Stimulated activated CD8-positive, alpha-beta memory T cell treated with anti-CD3 and anti-CD28 coated beads, Interleukin-2, amount 100 ng/mL, for 48 hours (primary cell): ENCODE data around the gene TMEM205.
"Not testable (repeated sequence)": the region's sequence is repeated elsewhere in the genome, so short reads cannot be mapped to it uniquely, and the experiment has no call there.

Experiments
- DNase-seq, 2 donors: peaks; one replicate each; pipeline ENCODE4 v3.0.0-alpha.2; 2020; ENCODE audit warnings: low read depth in 2 of 2

The TMEM205 gene

GRCh38 chr19:11346104-11346940 is at the start of gene TMEM205, which contains the start of gene CCDC159:
Gene TMEM205 (minus strand): TSS chr19:11346268. CDS start chr19:11345619, 649 bp downstream.
Gene CCDC159 (plus strand): TSS chr19:11346519. CDS start chr19:11346607, 88 bp downstream.
- DNase-seq, result peak; percentile 91 to 97

DNA sequence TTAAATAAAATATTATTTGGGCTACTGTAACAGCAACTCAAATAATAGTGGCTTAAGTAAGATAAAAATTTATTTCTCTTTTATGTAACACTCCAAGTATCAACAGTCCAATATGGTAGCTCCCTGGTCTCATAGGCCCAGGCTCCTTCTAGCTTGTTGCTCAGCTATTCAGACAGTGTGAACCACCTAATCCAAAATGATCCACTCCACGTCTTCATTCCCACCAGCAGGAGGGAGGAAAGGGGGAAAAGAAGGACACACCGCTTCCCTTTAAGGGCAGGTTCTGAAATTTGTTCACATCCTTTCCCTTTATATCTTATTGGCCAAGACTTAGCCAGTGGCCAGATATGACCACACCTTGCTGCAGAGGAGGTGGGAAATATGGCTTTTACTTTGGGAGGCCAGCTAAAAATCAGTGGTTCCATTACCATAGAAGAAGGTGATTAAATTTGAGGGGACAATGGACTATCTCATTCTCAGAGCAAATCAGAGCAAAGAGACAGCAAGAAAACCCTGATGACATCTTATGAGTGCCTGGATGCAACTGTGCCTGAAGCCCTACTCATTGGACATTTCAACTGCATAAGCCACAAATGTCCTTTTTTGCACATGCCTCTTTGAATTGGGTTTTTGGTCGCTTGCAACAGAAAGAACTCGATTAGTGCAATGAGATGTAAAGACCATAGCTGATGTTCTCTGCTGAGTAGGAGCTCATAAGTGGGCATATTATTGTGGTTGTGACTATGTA is 45.0 kb upstream of the TMEM205 start:
- DNase-seq, result no peak

DNA sequence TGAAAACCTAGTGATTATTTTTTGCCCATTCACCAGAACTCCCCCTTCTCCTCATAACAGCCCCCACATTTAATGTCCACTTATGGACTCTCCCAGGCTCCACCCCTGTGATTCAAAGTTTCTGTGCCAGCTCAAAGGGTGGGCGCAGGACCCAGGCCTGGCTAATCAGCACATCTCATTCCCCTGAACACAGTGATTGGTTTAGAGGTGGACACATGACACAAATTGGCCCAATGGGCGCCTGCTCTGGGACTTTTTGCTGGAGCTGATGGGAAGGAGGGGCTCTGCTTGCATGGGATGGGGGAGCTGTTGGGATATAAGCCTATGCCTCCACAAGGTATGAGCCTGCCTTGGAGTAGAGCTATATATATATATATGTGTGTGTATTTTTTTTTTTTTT is 44.3 kb upstream of the TMEM205 start:
- no peak for DNase-seq

DNA sequence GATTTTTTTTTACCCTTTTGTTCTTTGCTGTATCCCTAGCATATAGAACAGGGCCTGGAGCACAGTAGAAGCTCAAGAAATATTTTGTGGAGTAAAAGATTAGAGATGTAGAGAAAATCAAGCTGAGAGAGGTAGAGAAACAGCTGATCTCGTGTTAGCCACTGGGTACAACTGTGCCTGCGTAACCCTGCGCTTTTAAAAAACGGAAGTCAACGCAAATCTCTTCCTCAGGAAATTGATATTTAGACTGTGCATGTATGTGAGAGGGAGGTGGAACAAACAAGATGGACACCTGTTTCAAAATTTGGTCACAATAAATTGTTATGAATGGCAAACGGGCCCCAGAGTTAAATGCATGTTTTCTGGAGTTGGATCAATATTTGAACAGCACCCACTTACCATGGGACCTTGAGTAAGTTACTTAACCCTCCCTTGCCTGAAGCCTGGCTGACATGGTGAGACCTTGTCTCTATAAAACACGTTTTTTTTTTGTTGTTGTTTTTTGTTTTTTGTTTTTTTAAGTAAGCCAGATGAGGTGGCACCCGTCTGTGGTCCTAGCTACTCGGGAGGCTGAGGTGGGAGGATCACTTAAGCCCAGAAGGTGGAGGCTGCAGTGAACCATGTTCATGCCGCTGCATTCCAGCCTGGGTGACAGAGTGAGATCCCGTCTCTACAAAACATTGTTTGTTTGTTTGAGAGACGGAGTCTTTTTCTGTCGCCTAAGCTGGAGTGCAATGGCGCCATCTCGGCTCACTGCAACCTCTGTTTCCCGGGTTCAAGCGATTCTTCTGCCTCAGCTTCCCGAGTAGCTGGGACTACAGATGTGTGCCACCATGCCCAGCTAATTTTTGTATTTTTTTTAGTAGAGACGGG is 41.3 kb upstream of the TMEM205 start:
- no peak for DNase-seq

DNA sequence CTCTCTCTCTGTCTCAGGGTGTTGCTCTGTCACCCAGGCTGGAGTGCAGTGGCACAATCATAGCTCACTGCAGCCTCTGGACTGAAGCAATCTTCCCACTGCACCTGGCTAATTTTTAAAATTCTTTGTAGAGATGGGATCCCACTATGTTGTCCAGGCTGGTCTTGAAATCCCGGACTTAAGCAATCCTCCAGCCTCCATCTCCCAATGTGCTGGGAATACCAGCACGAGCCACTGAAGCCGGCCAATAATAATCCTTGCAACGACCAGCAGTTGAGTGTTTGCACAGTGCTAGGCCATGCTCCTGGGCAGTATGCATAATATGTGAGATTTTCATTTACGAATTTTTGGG is 38.7 kb upstream of the TMEM205 start:
- no peak for DNase-seq

- DNase-seq, result no peak
These were observed 37.6 kb upstream of the TMEM205 start for GRCh38 chr19:11383706-11384048.

DNA sequence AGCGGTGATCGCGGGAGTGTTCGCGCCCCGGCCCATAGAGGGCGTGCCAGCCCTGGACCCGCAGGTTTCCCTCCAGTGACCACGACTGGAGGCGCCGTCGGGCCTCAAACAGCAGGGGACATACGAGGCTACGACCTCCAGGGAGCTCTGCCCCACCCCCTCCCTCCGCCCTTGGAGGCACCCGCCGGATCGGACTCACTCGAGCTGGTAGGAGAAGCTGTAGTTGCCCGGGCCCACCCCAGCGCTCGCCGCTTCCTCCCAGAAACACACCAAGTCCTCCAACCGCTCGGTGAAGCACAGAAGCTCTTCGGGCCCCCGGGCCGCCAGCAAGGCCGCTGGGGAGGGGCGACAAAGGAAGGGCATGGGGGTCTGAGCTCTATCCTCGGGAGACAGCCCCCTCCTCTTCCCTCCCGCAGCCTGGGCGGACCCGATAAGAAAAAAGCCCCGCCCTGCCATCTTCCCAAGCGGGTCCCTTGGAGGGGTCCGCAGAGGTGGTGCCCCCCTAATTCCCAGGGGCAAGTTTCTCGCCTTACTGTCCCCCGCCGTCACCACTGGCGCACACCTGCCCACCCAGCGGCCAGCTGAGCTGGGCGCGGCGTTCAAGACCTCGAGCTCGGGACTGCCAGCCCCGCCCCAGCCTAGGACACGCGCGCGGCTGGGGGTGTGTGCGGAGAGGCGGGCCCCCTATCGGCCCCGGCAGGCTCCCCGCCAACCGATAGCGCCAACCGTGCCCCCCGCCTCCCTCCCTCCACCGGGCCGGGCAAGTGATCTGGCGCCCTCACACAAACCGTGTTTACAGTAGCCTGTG is 37.0 kb upstream of the TMEM205 start:
- DNase-seq, result peak in 1 of 2 donors; percentile 37

GRCh38 chr19:11380653-11381537 is 34.8 kb upstream of the TMEM205 start:
- peak; percentile 88 to 94 for DNase-seq

DNA sequence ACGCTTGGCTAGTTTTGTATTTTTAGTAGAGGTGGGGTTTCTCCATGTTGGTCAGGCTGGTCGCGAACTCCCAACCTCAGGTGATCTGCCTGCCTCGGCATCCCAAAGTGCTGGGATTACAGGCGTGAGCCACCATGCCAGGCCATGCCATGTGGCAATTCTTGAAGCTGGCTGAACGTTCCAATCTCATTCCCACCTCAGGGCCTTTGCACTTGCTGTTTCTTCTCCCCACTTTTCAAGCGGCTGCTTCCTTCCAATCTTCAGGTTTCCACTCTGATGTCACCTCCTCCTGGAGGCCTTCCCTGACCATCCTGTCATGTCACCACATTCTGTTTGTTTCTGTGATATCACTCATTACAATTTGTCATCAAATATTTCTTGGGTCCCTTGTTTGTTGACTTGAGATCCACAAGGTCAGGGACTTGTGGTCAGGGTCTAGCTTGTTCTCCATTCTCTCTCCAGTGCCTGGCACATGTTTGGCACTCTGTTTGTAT is 33.8 kb upstream of the TMEM205 start:
- DNase-seq, result no peak

DNA sequence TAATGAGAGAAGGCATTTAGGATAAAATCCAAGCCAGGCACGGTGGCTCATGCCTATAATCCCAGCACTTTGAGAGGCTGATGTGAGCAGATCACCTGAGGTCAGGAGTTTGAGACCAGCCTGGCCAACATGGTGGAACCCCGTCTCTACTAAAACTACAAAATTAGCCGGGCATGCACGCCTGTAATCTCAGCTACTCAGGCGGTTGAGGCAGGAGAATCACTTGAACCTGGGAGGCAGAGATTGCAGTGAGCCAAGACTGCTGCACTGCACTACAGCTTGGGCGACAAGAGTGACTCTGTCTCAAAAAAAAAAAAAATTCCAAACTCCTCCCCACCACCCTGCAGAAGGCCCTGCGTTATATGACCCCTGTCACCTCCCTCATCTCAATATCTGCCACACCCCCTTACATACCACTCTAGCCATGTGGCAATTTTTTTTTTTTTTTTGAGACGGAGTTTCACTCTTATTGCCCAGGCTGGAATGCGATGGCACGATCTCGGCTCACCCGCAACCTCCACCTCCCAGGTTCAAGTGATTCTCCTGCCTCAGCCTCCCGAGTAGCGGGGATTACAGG is 33.3 kb upstream of the TMEM205 start:
- DNase-seq, result not testable (repeated sequence)

DNA sequence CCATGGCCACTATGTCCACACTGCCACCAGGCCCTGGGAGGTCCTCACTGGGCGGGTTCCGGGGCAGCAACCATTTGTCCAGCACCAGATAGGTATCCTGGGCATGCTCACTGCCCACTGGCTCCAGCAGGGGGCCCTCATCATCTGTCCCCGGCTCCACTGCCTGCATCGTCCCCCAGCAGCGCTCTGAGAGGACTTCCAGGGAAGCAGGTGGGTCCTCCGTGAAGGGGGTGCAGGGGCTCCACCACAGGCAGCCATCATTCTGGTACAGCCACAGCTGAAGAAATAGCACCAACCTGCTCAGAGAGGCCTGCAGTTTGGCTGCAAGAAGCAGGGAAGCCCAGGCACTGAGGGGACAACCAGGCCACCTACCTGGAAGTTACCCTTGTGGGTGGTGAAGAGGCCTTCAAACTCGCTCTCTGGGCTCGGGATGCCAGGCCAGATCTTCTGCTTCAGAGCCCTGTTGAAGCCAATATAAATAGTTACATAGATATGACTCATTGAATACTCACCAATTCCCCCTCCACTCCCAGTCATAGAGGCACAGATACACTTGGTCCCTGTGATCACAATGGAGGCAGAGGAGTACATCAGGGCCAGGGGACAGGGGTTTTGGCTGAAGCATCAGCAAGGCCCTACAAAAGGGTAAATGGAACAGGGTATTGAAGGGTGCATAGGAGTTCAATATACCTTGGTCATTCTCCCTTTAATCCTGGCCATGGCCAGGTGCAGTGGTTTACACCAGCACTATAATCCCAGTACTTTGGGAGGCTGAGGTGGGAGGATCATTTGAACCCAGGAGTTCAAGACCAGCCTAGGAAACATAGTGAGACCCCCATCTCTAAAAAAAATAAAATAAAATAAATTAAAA is 32.5 kb upstream of the TMEM205 start:
- DNase-seq, result no peak

DNA sequence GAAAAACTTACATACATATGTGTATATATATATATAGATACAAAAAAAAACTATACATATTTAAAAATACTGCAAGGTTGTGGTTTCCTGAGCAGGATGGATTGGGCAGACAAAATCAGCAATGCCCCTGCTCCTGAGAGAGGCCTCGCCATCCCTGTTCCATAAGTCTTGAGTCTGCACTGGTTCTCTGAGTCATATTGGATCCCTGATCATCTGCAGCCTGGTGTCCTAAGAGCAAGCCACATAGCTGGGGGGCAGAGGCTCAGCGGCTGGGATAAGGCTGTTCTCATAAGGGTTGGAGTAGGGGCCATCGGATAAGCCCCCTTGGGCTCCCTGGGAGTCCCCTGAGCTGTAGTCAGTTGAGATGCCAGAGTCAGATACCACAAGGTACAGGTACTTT is 31.7 kb upstream of the TMEM205 start:
- DNase-seq, result no peak

DNA sequence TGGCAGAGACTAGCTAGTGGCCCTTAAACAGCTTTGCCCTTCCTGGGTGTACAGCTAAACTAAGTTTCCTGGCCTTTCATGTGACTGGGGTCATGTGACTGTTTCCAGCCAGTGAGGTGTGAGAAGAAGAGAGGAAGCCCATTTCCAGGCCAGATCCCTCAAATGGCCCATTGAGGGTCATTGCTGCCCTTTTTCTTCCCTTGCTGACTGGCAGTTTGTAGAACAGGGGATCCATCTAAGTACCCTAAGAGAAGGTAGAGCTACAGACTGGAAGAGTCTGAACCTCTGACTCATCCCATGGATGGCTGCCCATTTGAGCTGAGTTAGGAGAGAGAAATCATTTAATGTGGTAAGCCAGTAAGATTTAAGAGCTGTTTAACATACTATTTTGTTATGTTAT is 31.2 kb upstream of the TMEM205 start:
- DNase-seq, result no peak

DNA sequence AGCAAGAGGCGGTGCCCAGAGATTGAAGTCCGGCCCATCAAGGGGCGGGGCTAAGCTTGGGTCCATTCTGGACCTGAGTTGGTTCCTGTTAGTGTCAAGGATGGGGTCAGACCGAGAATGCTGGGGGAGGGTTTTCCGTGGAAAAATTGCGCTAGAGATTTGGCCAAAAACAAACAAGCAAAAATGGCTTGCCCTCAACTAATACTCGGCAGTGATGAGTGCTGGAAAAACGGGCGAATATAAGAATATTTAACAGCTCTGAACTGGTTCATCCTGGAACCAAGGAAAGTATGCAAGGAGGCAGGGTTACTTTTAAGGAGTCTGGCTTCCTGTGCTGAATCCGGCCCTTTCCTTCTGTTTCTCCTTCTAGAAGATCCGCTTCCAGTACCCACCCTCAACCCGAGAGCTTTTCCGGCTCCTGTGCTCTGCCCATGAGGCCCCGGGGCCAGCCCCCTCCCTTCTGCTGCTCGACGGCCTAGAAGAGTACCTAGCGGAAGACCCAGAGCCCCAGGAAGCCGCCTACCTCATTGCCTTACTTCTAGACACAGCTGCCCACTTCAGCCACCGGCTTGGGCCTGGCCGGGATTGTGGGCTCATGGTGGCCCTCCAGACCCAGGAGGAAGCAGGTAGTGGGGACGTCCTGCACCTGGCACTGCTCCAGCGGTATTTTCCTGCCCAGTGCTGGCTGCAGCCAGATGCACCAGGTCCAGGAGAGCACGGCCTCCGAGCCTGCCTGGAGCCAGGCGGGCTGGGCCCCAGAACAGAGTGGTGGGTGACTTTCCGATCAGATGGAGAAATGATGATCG is 29.3 kb upstream of the TMEM205 start:
- peak in 1 of 2 donors; percentile 43 for DNase-seq

DNA sequence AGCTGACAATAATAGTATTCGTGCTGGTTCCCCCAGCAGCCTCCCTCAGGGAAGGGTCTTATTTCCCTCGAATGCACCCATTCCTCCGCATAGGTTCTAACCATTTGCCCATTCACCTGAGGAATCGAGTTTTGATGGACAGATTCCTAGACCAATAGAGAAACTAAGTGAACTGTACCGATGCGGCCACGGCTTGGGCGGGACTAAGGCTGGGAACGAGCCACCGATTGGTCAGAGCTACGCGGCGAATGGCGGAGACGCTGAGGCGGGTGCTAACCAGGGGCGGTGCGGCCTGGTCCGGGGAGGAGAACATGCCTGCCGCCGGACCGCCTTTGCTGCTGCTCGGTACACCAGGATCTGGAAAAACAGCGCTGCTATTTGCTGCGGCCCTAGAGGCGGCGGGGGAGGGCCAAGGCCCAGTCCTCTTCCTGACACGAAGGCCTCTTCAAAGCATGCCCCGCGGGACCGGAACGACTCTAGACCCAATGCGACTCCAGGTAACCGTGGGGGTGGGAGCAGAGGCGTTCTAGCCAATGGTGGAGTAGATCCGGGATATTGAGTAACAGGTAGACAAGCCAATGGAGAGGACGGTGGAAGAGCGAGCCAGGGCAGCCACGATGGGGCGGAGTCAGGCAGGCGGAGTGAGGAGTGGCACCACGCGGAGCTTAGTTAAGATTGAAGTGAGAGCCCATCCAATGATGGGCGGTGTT is 28.5 kb upstream of the TMEM205 start, which contains the start of gene SWSAP1:
Gene SWSAP1, plus strand, starts transcription at position 234 of the 710 bp plus-strand sequence. Its CDS starts 15 bp downstream, at position 249.
- peak; percentile 92 to 94 for DNase-seq

- DNase-seq, result no peak
These were observed 27.9 kb upstream of the TMEM205 start for GRCh38 chr19:11373885-11374432.
